ENCODE measurements around the gene APEH.

The APEH gene

GRCh38 chr3:49709852-49710251 is 35.7 kb downstream of the APEH start:
- H3K27ac ChIP-seq, result no peak overlapping the region

GRCh38 chr3:49711489-49711888 is 37.3 kb downstream of the APEH start:
- Histone ChIP-seq H3K79me2 (ENCODE audit: insufficient read depth, low read depth) (no peaks in the 10 kb centered on the region), H3K36me3 (ENCODE audit: insufficient read depth) (no peaks in the 10 kb centered on the region), H3K9ac (no peak overlapping the region), H3K27me3 (ENCODE audit: insufficient read depth, low read depth) (no peaks in the 10 kb centered on the region), H3K4me3 (IDR thresholded peaks at IDR 0.05; ENCODE audit: insufficient read depth, low read depth, low read length) (no peak overlapping the region), H3K27ac (no peak overlapping the region), H2AFZ (ENCODE audit: low read depth) (no peak overlapping the region), H3K4me1 (ENCODE audit: low read depth, poor library complexity, severe bottlenecking) (no peaks in the 10 kb centered on the region), H4K20me1 (ENCODE audit: insufficient read depth) (no peaks in the 10 kb centered on the region), H3K4me2 (no peak overlapping the region)
- TF ChIP-seq, protein P1, sequence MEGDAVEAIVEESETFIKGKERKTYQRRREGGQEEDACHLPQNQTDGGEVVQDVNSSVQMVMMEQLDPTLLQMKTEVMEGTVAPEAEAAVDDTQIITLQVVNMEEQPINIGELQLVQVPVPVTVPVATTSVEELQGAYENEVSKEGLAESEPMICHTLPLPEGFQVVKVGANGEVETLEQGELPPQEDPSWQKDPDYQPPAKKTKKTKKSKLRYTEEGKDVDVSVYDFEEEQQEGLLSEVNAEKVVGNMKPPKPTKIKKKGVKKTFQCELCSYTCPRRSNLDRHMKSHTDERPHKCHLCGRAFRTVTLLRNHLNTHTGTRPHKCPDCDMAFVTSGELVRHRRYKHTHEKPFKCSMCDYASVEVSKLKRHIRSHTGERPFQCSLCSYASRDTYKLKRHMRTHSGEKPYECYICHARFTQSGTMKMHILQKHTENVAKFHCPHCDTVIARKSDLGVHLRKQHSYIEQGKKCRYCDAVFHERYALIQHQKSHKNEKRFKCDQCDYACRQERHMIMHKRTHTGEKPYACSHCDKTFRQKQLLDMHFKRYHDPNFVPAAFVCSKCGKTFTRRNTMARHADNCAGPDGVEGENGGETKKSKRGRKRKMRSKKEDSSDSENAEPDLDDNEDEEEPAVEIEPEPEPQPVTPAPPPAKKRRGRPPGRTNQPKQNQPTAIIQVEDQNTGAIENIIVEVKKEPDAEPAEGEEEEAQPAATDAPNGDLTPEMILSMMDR (conservative IDR thresholded peaks at IDR 0.05; ENCODE audit: low read depth, low read length), result no peak

More at GRCh38 chr3:49709852-49710251, 35.7 kb downstream of the APEH start:
- H3K27me3 ChIP-seq (ENCODE audit: insufficient read depth, low read depth), result no peaks in the 10 kb centered on the region
- no peaks in the 10 kb centered on the region for H4K20me1 ChIP-seq (ENCODE audit: insufficient read depth)
- no peak overlapping the region for H3K4me2 ChIP-seq
- H2AFZ ChIP-seq (ENCODE audit: low read depth), result no peak overlapping the region
- H3K4me3 ChIP-seq (IDR thresholded peaks at IDR 0.05; ENCODE audit: insufficient read depth, low read depth, low read length), result no peak overlapping the region
- no peaks in the 10 kb centered on the region for H3K36me3 ChIP-seq (ENCODE audit: insufficient read depth)
- no peaks in the 10 kb centered on the region for H3K79me2 ChIP-seq (ENCODE audit: insufficient read depth, low read depth)
- TF ChIP-seq, protein P1 (conservative IDR thresholded peaks at IDR 0.05; ENCODE audit: low read depth, low read length), result no peak
- H3K4me1 ChIP-seq (ENCODE audit: low read depth, poor library complexity, severe bottlenecking), result no peaks in the 10 kb centered on the region
- no peak overlapping the region for H3K9ac ChIP-seq

DNA sequence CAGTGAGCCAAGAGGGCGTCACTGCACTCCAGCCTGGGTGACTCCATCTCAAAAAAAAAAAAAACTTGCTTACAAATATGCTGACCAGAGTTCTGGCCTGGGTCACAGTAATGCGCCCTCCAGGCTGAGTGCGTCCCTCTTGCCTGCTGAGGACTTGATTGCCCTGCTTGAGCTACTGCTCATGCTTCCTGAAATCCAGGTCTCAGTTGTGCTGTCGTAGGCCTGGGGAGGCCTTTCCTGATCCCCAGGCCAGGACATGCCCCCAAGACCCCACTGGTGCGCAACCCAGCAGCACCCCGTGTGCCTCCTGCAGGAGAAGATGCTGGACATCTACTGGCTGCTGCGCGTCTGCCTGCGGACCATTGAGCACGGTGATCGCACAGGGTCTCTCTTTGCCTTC is 38.0 kb downstream of the APEH start:
- H4K20me1 ChIP-seq (ENCODE audit: insufficient read depth), result no peaks in the 10 kb centered on the region
- H3K27me3 ChIP-seq (ENCODE audit: insufficient read depth, low read depth), result no peaks in the 10 kb centered on the region
- no peak overlapping the region for H3K27ac ChIP-seq
- H3K9ac ChIP-seq, result no peak overlapping the region
- TF ChIP-seq, protein P1 (conservative IDR thresholded peaks at IDR 0.05; ENCODE audit: low read depth, low read length), result no peak
- no peaks in the 10 kb centered on the region for H3K36me3 ChIP-seq (ENCODE audit: insufficient read depth)
- no peak overlapping the region for H2AFZ ChIP-seq (ENCODE audit: low read depth)
- no peaks in the 10 kb centered on the region for H3K4me1 ChIP-seq (ENCODE audit: low read depth, poor library complexity, severe bottlenecking)
- no peak overlapping the region for H3K4me3 ChIP-seq (IDR thresholded peaks at IDR 0.05; ENCODE audit: insufficient read depth, low read depth, low read length)
- H3K79me2 ChIP-seq (ENCODE audit: insufficient read depth, low read depth), result no peaks in the 10 kb centered on the region
- no peak overlapping the region for H3K4me2 ChIP-seq

GRCh38 chr3:49712631-49713317 is 38.6 kb downstream of the APEH start:
- Histone ChIP-seq H3K4me2 (no peak overlapping the region), H3K9ac (no peak overlapping the region)
- TF ChIP-seq, protein P1 (conservative IDR thresholded peaks at IDR 0.05; ENCODE audit: low read depth, low read length), result no peak

More at GRCh38 chr3:49712631-49713317, 38.6 kb downstream of the APEH start:
- Histone ChIP-seq H3K4me3 (IDR thresholded peaks at IDR 0.05; ENCODE audit: insufficient read depth, low read depth, low read length) (no peak overlapping the region), H3K4me1 (ENCODE audit: low read depth, poor library complexity, severe bottlenecking) (no peaks in the 10 kb centered on the region), H2AFZ (ENCODE audit: low read depth) (no peak overlapping the region), H3K36me3 (ENCODE audit: insufficient read depth) (no peaks in the 10 kb centered on the region), H3K79me2 (ENCODE audit: insufficient read depth, low read depth) (no peaks in the 10 kb centered on the region), H3K27ac (no peak overlapping the region), H3K27me3 (ENCODE audit: insufficient read depth, low read depth) (no peaks in the 10 kb centered on the region), H4K20me1 (ENCODE audit: insufficient read depth) (no peaks in the 10 kb centered on the region)

Data from KMS-11 (cell line).